BJ (cell line): ENCODE data around the gene DQX1. TPM values are rescaled to one million over a fixed set of nuclear protein-coding genes. Genes with fewer than 3 reads are reported as not detected.

Experiments
- CTCF ChIA-PET: fragments of 350-600 bp; formaldehyde crosslinking; extraction: SDS; loops from one replicate; lab custom pipeline; 2021; ENCODE audit warnings: antibody characterized with exemption, inconsistent platforms; lab: Yijun Ruan, JAX
- POLR2A ChIA-PET: fragments of 300-600 bp; sonication (Branson Sonifier 250); formaldehyde crosslinking; extraction: SDS; loops from one replicate; lab custom pipeline; 2021; ENCODE audit warnings: antibody characterized with exemption; lab: Charles Lee
- DNase-seq: peaks from one replicate; pipeline ENCODE4 v3.0.0-alpha.2; 2011; ENCODE audit warnings: low read depth
- H3K27me3 ChIP-seq: 2 replicates; pipeline ENCODE4 v1.6.0; 2011; ENCODE audit warnings: low read length; ENCODE audit not compliant: control insufficient read depth, insufficient read depth
- H3K36me3 ChIP-seq: 2 replicates; pipeline ENCODE4 v1.5.1; 2011; ENCODE audit warnings: low read length; ENCODE audit not compliant: control insufficient read depth, insufficient read depth
- H3K4me3 ChIP-seq: 2 replicates; pipeline ENCODE4 v1.5.1; 2011; ENCODE audit warnings: low read depth, mild to moderate bottlenecking, control low read depth, low read length
- CTCF ChIP-seq: IDR thresholded peaks from 2 replicates; pipeline ENCODE4 v1.5.1; 2011; ENCODE audit warnings: low read depth, mild to moderate bottlenecking, control low read depth, inconsistent platforms, low read length, moderate library complexity; ENCODE audit not compliant: insufficient read depth
- polyA plus RNA-seq: library from polyadenylated mRNA; depleted of rRNA; stranded (reverse); fragments of >200 nt; gene quantifications from 2 replicates; pipeline ENCODE4 v1.2.3, GENCODE V29; 2011

The DQX1 gene
- polyA plus RNA-seq, 1 experiment, result 0.12 TPM

GRCh38 chr2:74571058-74571457, 45.0 kb upstream of the DQX1 start:
- DNase-seq, result no peak
- POLR2A ChIA-PET, result no interaction called here
- no peak for TF ChIP-seq CTCF
- Histone ChIP-seq H3K36me3 (no peaks in the 10 kb centered on the region), H3K27me3 (no peaks in the 10 kb centered on the region), H3K4me3 (no peak overlapping the region)
- CTCF ChIA-PET, result no interaction called here

- no peak for TF ChIP-seq CTCF
- DNase-seq, result no peak
- no peaks in the 10 kb centered on the region for H3K27me3 ChIP-seq
- H3K36me3 ChIP-seq, result no peaks in the 10 kb centered on the region
- ChIA-PET CTCF (interaction anchor here (1.4 kb wide), 1 partner anchor 87 kb away, joined by 3 read pairs; the partner anchor contains the start of genes CCDC142 and TTC31), POLR2A (no interaction called here)
- H3K4me3 ChIP-seq, result no peak overlapping the region
Observed at GRCh38 chr2:74569686-74570085, 43.7 kb upstream of the DQX1 start.

- H3K27me3 ChIP-seq, result no peaks in the 10 kb centered on the region
- no peak overlapping the region for H3K4me3 ChIP-seq
- peak; percentile 66 for DNase-seq
- POLR2A ChIA-PET, result interaction anchor here (2.4 kb wide), 1 partner anchor 8 kb away, joined by 9 read pairs; no protein-coding TSS in a partner anchor
- H3K36me3 ChIP-seq, result no peaks in the 10 kb centered on the region
- TF ChIP-seq CTCF, result no peak
- CTCF ChIA-PET, result interaction anchor here (1.0 to 3.5 kb wide), 5 partner anchors 9 to 85 kb away, joined by 3 to 13 read pairs (median 4); partner anchors contain the start of genes CCDC142 and TTC31
Observed at GRCh38 chr2:74567881-74568280, 41.9 kb upstream of the DQX1 start.

- no peak overlapping the region for H3K4me3 ChIP-seq
- DNase-seq, result peak; percentile 96
- POLR2A ChIA-PET, result interaction anchor here (0.6 to 2.4 kb wide), 4 partner anchors 9 to 63 kb away, joined by 3 to 9 read pairs (median 4); partner anchors contain the start of gene LOXL3
- H3K36me3 ChIP-seq, result no peaks in the 10 kb centered on the region
- TF ChIP-seq CTCF, result no peak
- CTCF ChIA-PET, result interaction anchor here (0.8 to 3.5 kb wide), 6 partner anchors 9 to 84 kb away, joined by 3 to 13 read pairs (median 4); partner anchors contain the start of genes CCDC142, LOXL3 and TTC31
- no peaks in the 10 kb centered on the region for H3K27me3 ChIP-seq
Observed at GRCh38 chr2:74566754-74567085, 40.7 kb upstream of the DQX1 start.

GRCh38 chr2:74566076-74566753, 40.2 kb upstream of the DQX1 start:
- Histone ChIP-seq H3K36me3 (no peaks in the 10 kb centered on the region), H3K27me3 (no peaks in the 10 kb centered on the region), H3K4me3 (no peak overlapping the region)
- no peak for DNase-seq
- POLR2A ChIA-PET, result interaction anchor here (1.1 to 2.4 kb wide), 2 partner anchors 10 to 11 kb away, joined by 6 to 9 read pairs; no protein-coding TSS in a partner anchor
- CTCF ChIA-PET, result interaction anchor here (0.8 to 3.5 kb wide), 5 partner anchors 9 to 22 kb away, joined by 3 to 13 read pairs (median 5); partner anchors contain the start of gene LOXL3
- TF ChIP-seq CTCF, result no peak
